ELR (cell line): ENCODE measurements around the gene MRFAP1.
"Not testable (repeated sequence)": the region's sequence is repeated elsewhere in the genome, so short reads cannot be mapped to it uniquely, and the experiment has no call there.

Source experiments
- DNase-seq: peaks from one replicate; pipeline ENCODE4 v3.0.0-alpha.2; 2015; ENCODE audit warnings: low read depth

The MRFAP1 gene

DNA sequence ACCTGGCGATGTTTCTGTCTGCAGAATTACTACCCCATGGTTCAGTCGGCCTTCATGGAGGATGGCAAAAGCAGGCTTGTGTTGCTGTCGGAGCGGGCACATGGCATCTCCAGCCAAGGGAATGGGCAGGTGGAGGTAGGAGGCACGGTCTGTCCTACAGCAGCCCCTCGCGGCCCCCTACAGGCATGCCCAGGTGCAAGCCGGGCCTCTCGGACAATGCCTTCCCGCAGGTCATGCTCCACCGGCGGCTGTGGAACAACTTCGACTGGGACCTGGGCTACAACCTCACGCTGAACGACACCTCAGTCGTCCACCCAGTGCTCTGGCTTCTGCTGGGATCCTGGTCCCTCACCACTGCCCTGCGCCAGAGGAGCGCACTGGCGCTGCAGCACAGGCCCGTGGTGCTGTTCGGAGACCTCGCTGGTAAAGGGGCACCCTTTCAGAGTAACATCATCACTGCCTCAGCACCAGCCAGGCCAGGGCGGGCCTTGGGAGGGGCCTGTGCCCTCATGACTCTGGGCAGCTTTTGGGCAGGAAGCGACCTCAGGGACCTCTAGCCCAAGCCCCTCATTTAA, 29.5 kb upstream of the MRFAP1 start:
- DNase-seq: no peak

DNA sequence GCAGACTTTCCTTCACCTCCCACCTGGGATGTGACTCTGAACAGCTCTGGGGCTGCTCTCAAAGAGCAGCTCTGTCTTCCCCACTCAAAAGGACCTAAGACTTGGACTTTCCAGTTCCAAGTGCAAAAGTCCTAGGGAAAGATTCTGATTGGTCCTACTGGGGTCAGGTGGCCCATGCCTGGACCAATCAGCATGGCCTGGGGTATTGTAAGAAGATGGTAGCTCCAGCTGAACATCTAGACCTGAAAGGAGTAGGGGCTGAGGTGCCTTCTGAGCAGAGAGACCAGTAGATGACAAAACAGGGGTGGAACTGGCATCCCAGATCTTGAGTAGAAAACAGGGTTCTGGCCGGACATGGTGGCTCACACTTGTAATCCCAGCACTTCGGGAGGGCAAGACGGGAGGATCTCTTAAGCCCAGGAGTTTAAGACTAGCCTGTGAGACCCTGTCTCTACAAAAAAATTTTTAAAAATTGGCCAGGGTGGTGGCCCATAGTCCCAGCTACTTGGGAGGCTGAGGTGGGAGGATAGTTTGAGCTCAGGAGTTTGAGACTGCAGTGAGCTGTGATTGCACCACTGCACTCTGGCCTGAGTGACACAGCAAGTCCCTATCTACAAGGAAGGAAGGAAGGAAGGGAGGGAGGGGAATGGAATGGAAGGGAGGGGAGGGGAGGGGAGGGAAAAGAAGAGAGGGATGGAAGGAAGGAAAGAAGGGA, 27.4 kb upstream of the MRFAP1 start:
- no peak for DNase-seq

DNA sequence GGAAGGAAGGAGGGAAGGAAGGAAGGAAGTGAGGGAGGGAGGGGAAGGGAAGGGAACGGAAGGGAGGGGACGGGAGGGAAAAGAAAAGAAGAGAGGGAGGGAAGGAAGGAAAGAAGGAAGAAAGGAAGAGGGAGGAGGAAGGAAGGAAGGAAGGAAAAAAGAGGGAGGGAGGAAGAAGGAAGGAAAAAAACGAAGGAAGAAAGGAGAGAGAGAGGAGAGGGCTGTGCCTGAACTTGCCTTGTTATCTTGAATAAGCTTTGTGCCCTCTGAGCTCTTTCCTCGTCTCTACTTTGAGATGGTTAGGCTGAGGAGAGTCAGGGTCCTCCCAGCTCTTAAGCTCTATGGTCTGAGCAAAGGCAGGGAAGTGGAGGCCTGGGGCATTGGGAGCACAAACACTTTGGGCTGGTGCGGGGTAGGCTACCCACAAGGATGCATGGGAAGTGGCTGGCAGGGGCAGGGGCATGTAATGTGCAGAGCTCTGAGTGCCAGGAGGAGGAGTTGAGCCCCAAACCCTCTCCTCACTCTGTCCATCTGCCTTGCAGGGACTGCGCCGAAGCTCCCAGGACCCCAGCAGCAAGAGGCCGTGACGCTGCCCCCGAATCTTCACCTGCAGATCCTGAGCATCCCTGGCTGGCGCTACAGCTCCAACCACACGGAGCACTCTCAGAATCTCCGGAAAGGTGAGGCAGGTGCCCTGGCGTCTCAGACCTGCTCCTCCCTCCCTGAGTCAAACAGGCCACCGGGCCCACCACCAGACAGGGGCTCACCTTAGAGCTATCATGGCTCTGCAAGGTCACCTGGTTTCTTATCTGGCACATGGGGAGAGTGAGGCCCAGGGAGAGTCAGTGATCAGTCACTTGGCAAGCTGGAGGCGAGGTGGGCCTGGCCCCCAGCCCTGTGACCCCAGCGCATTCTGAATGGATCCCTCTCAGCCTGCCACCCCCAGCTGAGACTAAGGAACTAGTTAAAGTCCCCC, 26.5 kb upstream of the MRFAP1 start:
- DNase-seq: no peak

DNA sequence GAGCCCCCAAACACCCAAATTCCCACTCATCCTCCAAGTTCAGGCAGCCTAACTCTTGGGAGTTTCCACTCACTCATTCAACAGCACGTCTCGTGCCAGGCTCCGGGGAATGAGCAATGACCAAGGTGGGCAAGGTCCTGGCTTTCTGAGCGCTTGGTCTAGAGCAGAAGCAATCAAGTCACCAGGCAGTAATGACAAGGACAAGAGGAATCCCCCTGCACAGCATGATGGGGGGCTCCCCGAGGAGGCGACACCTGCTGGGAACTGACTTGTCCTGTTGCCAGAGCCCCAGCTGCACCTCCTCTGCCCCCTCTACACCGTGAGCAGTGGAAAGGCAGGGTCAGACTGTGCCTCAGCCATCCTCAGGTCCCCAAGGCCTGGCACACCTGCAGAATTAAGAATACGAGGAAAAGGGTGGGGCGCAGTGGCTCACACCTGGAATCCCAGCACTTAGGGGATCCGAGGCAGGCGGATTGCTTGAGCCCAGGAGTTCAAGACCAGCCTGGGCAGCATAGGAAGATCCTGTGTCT, 25.7 kb upstream of the MRFAP1 start:
- DNase-seq: no peak

DNA sequence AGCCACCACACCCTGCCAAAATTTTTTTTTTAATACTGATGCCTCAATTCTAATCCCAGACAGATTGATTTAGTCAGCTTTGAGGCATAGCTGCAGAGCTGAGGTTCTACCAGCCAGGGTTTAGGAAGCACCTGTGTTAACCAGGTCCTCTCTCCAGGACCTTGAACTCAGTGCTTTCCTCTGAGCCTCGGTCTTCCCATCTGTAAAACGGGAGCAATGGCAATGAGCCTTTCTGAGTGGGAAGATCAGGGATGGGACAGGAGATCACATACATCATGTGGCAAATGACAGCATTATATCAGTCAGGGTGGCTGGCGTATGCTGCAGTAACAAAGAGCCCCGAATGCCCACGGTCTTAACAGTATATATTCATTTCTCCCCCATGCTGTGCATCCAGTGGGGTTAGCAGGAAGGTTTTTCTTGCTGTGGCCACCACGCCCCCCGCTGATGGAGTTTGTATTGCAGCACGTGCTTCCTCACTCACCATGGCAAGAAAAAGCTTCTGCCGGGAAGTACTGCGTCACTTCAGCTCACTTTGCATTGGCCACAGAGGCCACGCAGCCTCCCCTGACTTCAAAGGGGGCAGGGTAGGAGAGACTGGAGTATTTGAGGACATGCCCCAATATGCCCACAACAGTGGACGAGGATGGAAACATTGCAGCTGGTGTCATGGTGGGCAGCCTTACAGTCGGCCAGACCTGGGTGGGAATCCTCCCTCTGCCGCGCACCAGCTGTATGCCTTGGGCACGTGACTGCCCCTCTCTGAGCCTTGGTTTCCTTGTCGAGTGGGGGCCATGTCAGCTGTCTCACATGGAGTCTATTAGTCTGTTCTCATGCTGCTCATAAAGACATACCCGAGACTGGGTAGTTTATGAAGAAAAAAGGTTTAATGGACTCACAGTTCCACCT, 24.1 kb upstream of the MRFAP1 start:
- no peak for DNase-seq

DNA sequence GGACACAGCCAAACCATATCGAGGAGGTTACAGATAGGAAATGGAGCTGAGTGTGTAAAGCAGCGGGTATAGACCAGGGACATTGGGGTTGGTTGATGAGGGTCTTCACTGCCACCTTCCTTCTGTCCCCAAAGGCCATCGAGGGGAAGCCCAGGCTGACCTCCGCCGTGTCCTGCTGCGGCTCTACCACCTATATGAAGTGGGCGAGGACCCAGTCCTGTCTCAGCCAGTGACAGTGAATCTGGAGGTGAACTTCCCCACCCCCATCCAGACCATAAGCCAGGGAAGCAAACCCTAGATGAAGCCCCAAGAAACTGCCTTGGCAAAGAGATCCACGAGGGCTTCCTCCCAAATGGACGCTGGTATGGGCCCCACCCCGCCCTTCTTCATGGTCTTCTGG, 23.2 kb upstream of the MRFAP1 start:
- no peak for DNase-seq

DNA sequence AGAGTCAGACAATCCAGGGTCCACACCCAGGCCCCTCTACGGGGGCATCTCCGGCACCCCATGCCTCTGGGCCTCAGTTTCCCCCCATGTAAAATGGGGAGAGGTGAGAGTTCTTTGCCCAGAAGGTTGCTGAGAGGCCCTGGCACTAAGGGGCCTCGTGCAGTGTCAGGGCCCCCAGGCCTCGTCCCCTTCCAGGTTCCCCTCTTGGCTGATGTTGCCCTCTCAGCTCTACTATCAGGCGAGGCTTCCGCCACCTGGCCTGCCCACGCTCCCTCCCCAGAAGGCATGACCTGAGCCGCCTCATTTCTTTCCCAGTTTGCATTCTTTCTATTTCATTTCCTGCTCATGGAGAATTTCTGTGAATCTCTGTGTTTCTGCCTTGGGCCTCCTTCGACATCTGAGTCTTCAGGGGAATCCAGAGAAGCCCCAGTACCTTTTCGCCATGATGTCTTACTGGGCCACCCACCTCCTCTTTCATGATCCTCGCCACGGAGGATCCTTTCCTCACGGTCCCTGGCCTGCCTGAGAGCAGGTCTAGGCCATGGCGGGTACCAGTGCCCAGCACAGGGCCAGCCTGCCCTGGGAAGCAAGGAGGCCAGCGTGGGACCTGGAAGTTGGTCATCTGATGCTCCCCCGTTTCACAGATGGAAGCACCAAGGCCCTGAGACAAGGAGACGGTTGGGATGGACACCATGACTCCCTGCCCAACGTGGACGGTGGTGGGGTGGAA, 21.9 kb upstream of the MRFAP1 start:
- DNase-seq: no peak

DNA sequence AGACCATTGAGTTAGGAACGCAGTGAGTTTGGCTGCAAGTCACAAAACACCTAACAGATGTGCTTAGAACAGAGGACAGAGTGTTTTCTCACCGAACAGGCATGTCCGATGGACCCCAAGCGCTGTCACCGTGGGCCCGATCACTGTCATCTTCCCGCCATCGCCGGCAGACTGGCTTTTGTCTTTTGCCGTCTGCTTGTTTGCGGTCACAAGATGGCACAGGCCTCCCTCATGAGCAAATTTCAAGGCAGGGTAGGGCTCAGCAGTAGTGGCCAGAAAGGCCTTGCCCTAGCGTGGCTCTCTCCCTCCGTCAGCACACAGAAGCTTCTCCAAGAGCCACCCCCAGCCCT, 21.4 kb upstream of the MRFAP1 start:
- DNase-seq: no peak

DNA sequence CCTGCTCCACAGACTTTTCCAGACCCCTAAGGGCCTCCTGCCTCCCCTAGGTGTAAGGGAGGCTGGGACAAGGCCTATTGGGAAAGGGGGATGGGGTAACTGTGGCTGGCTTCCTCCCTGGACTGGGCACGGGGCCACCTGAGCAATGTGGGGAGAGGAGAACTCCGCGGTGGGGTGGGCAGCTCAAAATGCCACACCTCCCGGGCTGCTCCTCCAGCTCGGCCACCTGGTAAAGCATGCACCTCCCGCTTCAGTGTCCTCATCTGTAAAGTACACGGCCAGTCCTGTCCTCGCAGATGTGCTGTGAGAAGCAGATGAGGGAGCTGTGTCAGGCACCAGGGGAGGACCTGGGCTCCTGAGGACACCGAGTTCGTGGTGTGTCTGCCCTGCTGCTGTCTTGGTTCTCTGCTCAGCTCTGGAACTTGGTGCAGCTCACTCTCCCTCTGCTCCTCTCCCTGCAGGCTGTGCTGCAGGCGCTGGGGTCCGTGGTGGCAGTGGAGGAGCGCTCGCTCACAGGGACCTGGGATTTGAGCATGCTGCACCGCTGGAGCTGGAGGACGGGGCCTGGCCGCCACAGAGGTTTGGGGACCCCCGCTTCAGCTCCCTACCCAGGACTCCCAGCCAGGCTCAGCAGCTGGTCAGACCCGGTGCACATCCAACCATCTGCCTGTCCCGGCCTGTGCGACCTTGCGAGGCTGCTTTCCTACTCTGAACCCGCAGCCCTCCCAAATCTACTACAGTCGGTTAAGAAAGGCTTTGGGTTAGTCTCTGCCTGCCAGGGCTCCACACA, 20.8 kb upstream of the MRFAP1 start:
- no peak for DNase-seq

DNA sequence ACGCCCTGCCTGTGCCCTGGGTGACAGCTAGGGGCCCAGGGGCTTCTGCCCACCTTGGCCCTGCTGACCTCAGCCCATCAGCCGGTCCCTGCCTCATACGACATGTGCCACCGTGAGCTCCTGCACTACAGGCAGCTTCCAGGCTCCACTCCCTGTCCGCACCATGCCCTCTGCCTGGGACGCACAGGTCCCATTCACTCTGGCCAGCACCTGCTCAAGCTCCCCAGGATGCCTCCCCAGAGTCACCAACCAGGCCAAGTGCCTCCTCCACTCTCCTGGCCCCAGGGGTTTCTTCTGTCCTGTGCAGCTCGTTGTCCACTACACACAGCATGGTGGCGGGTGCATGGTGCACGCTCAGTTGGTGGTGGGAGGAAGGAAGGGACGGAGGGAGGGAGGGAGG, 20.2 kb upstream of the MRFAP1 start:
- no peak for DNase-seq

DNA sequence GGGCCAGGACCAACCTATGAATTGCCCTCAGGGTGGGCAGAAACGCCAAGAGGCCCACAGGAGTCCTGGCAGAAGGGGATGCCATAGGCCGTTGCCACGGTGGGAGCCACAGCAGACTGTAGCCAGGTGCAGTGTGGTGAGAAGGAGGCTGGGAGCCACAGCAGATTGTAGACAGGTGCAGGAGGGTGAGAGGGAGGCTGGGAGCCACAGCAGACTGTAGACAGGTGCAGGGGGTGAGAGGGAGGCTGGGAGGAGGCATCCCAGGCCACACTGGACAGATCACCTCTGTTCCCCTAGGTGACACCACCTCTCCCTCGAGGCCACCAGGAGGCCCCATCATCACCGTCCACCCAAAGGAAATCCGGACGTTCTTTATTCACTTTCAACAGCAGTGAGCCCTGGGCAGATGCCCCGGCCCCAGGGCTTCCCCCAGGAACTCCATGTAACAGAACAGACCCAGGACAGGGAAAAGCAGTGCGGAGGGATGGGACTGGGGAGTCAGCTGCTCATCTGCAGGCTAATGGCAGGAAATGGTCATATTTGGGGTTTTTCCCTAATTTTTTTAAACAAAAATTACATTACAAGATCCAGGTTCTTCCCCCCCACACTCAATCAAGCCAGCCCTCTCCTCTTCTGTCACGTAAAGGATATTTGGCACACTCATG, 19.5 kb upstream of the MRFAP1 start:
- DNase-seq: no peak

DNA sequence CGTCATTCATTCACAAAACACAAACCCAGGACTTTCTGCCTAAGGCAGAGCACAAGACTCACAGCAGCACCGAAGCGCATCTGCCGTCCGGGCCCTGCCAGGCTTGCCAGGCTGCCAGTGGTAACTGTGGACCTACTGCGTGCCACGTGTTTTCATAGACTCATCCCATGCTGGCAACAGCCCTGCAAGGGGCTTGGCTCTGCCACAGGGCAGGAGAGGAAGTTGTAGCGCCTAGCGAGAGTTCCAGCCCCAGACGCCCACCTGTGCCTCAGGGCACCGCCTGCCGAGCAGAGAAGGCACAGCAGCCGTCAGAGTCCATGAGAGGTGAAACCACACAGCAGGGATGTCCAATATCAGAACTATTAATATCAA, 18.9 kb upstream of the MRFAP1 start:
- no peak for DNase-seq

DNA sequence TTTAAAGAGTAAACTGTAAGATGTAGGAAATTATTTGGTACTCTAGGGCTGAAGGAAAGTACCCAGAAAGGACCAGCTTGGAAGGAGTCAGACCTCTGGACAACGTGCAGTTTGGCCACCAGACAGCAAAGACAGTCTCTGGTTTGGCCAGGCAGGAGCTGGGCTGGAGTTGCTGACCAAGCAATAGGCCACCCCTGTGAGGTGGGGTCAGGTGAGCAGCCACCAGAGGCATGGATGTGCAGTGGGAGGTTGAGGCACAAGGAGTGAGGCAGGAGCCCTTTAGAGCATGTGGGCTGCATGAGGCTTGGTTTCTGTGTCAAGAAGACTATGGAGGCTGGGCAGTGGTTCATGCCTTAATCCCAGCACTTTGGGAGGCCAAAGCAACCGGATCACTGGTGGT, 17.7 kb upstream of the MRFAP1 start:
- no peak for DNase-seq

DNA sequence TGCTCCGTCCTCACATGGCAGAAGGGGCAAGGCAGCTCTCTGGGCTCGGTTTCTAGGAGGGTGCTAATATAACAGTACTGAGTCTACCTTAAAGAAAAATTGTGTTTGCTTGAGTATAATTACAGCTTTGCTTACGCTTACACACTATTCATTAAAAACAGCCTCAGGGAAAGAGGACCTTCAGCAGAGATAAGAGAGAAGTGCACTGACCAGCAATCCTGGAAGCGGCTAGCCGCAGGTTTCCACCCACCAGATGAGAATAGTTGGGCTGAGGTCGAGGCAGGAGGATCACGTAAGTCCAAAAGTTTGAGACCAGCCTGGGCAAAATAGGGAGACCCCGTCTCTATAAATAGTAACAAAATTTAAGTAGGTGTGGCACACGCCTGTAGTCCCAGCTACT, 15.2 kb upstream of the MRFAP1 start:
- DNase-seq: no peak

DNA sequence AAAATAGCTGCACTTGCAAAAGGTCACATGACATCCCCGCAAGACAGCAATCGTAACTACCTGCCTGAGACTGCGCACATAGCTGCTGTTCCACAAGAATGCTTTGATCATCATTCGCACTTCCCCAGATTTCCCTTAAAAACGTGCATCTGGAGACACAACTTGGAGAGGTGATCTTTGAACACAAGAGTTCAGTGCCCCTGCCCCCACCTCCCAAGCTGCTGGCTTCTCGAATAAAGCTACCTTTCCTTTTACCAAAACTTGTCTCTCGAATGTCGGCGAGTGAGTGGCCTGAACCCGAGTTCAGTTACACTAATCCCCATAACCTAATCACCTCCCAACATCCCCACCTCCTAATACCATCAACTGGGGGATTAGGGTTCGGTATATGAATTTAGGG, 14.4 kb upstream of the MRFAP1 start:
- no peak for DNase-seq

DNA sequence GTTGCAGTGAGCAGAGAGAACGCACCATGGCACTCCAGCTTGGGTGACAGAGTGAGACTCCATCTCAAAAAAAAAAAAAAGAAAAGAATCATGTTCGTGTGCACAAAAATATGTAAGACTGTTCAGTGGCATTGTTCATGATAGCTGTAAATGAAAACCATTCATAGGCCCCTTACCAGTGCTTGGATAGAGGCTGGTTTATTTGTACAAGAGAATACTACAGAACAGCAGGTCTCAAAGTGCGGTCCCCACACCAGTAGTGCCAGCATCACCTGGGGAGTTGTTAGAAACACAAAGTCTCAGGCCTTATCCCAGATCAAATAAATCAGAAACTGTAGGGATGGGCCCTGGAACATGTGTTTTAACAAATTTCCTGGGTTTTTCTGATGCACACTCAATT, 12.7 kb upstream of the MRFAP1 start:
- DNase-seq: no peak

DNA sequence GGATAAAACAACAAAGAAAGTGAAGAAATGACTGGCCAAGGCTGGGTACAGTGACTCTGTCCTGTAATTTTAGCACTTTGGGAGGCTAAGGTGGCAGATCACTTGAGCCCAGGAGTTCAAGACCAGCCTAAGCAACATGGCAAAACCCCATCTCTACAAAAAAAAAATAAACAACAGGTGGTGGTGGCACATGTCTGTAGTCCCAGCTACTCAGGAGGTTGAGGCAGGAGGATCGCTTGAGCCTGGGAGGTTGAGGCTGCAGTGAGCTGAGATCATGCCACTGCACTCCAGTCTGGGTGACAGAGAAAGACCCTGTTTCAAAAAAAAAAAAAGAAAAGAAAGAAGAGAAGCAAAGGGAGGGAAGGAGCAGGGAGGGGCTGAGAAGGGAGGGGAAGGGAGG, 12.0 kb upstream of the MRFAP1 start:
- DNase-seq: not testable (repeated sequence)

DNA sequence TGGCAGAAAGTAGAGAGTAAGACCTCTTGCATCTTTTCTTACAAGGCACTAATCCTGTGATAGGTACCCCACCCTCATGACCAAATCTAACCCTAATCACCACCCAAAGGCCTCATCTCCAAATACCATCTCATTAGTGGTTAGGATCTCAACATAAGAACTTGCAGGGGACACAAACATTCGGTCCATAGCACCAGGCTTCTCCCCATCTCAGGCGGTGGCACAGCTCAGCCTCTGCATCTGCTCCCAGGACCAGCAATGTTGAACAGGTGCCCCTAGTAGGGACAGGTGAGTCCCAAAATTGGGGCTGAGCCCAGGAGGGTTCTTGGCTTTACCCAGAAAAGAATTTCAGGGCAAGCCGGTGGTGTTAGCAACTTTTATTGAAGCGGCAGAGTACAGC, 8.4 kb upstream of the MRFAP1 start:
- no peak for DNase-seq

DNA sequence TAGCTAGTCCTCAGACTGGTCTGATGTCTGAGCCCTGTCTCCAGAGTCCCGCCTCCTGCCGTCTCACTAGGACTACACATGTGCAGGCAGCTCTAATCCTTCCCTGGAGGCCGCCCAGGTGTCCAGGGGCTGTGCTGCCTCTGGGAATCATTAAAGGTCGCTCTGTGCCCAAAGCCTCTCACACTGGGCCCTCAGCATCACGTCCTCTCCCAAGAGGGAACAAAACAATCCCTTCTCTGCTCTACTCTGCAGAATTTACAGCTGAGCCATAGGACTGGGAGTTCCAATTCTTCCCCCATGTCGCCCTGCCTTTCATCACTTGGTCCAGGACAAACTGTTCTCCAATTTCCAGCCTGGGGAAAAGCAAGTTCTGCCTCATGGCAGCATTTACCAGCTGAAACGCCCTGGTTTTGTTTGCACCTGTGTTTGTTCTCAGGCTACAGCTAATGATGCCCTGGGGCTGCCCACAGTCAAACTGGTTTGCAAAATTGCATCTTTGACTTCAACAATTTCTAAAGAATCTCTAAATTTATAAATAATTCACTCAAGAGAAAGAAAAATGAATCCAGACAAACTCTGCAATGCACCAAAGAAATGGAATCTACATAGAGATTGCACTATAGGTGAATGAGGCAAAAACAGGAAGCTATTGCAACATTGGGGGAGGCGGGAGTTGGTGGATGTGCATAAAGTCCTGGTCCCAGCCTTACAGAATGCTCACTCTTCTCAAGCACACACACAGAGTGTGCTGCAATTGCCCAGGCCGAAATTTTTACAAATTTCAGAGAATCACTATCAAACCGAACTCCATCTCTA, 7.2 kb upstream of the MRFAP1 start:
- no peak for DNase-seq
